H54 (cell line): ENCODE results near the gene DEXI.

Experiments used
- DNase-seq: peaks from one replicate; pipeline ENCODE4 v3.0.0; 2011; ENCODE audit warnings: low spot score, mixed read lengths; ENCODE audit not compliant: insufficient read length
- FAIRE-seq: peaks from 3 replicates; lab custom pipeline; 2011; peaks lifted over from hg19 to GRCh38; lab: Jason Lieb, UNC
- POLR2A ChIP-seq: IDR thresholded peaks from 2 replicates; pipeline ENCODE4 v1.6.1; 2011; ENCODE audit warnings: low read depth, mild to moderate bottlenecking, low read length

DEXI gene

DNA sequence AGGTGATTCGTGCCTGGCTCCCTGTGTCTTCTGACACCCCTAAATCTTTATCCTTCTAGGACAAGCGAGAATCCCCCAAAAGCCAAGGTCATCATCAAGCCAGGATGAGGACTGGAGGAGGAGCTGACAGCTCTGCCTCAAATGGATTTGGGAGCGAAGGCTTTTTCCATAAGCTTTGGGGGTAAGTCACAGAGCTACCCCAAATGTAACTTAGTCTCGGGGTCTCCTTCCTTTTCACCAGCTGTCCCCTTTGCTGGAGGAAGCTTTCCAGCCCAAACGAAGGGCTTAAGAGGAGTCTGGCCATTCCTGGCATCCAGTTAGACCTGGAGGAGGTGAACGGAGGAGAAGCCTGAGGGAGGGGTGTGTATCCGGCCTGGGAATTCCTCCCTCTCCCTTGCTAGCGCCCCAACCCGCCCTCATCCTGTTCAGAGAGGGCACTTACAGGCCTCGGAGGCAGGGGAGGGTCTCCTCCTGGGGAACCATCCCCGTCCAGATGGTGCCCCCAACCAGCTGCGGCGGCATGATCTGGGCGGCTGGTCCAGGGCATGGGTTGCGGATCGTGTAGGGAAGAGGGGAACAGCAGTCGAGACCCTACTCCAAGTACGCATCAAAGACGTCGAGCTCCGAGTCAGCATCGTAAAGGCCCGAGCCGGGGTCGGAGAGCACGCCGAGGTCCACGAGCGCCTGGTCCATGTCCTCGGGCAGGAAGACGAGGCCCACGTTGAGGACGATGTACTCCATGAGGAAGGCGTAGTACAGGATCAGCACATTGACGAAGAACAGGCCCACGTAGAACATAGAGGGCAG is 938 bp downstream of the DEXI start:
- no peak for TF ChIP-seq POLR2A
- no peak for DNase-seq
- no peak for FAIRE-seq

DNA sequence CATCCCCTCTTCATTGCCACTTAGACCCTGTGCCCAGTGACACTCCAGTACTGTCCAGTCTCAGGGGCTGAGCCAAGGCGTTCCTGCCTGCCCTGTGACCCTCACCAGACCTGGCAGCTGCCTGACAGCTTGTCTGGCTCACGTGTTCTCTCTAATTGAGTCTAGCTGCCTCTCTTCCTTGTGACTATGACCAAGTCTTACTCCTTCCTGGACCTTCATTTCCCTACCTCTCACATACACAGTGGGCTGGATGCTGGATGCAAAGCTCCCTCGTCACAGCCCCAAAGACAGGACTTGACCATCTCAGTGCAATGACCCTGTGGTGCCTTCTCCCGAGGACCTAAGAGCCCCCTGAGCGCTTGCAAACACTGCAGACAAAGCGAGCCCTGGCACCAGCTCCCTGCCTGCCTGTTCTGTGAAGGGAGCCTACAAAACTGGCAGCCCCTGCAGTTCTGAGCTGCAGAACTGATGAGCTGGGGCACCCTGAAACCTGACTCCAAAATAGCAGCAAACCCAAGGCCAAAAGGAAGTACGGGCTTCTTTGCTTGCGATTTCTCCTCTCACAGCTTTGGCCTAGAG is 1.7 kb downstream of the DEXI start:
- no peak for FAIRE-seq
- DNase-seq, result no peak

DNA sequence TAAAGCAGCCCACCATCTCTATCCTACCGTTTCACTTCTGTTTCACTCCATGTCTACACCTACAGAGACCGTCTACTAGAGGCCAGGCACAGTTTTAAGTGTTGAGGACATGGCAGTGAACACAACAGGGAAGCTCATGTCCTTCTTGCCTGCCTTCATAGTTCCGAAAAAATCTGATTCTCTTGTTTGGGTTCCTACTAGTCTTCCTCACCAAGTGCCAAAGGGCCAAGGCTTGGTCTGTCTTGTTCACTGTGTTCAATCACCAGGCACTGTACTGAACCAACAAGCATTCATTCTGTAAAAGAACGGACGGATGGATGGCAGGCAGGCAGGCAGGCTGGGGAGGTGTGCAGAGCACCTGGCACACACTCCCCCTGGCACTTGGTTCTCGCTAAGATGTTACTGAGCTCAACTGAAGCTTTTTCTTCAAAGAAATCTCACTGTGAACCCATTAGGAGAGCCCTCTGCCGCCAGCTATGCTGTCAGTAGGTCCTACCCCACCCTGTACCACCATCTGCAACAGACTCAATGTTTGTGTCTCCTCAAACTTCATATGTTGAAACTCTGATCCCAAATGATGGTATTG is 2.5 kb downstream of the DEXI start:
- TF ChIP-seq POLR2A, result no peak
- DNase-seq, result no peak
- FAIRE-seq, result no peak

More for the DNA sequence above, 1.7 kb downstream of the DEXI start:
- TF ChIP-seq POLR2A, result no peak

- TF ChIP-seq POLR2A, result no peak
- FAIRE-seq, result no peak
- no peak for DNase-seq
These were observed 3.2 kb downstream of the DEXI start for GRCh38 chr16:10938796-10939648.

DNA sequence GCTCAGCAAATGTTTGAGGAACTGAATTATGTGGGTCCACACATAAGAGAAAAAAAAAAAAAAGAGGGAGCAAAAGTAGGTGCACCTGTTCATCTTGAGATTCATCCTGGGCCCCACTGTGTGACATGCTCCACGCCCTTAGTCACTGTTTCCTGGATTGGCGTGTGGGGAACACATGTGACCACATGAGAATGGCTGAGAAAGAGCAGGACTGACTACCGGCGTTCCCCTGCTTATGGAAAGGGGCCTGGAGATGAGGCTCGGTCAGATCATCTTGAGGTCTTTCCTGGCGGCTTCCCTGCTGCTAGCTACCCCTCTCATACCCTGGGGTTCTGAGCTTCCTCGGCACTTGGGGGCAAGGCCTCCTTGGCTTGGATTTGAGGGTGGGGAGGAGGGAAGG is 3.9 kb downstream of the DEXI start:
- no peak for TF ChIP-seq POLR2A
- FAIRE-seq (no peak), DNase-seq (no peak)

GRCh38 chr16:10937068-10937859 is 5.0 kb downstream of the DEXI start:
- no peak for FAIRE-seq
- no peak for TF ChIP-seq POLR2A
- DNase-seq, result no peak

- no peak for FAIRE-seq
- no peak for DNase-seq
- TF ChIP-seq POLR2A, result no peak
These were observed 5.8 kb downstream of the DEXI start for GRCh38 chr16:10936272-10936984.

DNA sequence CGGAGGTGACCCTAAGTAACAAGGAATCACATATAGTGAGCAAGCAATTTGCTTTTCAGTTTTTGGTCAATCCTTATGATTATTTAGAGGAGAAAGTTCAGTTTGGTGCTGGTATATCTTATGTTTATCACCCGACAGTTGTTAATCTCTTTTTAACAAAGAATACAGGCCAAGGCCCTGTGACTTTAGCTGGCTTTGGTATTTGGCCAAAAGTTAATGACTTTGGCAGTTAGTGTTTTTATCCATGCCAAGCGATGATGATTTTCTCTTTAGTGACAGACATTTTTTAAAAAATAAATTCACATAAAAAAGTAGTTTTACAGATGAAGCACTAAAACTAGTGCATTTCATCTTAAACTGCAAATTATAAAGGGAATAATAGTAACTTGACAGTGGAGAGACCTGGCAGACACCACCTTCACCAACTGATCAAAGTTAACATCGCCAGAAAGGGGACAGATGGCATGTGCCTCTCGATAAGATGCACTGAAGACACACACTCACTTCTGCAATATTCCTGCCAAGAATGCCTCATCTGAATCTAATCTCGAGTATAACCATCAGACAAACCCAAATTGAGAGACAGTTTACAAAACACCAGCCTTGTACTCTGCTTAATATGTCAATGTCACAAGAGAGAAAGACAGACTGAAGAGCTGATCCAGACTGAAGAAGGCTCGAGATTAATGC is 6.9 kb downstream of the DEXI start:
- FAIRE-seq (no peak), DNase-seq (no peak)
- no peak for TF ChIP-seq POLR2A

GRCh38 chr16:10934325-10935107 is 7.8 kb downstream of the DEXI start:
- DNase-seq, result no peak
- no peak for FAIRE-seq
- TF ChIP-seq POLR2A, result no peak

DNA sequence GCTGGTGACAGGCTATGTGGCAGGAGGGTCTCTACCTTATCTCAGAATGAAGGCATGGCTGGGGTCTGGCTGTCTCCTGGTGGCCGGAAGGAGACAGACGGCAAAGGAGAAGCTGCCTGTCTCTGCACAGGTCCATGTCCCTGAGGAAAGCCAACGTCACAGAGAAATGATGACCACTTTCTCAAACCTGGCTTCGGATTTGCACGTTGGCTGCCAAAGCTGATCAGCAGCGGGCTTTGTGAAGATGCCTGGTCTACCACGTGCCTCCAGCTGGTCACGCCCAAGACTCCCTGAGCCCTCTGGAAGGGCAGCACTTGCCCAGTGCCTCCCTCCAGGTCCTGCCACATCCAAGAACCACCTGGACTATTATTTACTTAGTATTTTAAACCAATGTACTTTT is 8.4 kb downstream of the DEXI start:
- DNase-seq (no peak), FAIRE-seq (no peak)
- no peak for TF ChIP-seq POLR2A

- DNase-seq (no peak), FAIRE-seq (no peak)
- TF ChIP-seq POLR2A, result no peak
These were observed 9.1 kb downstream of the DEXI start for GRCh38 chr16:10932959-10933710.
